Measurements from ENCODE around the gene HLTF. TPM values are rescaled to one million over a fixed set of nuclear protein-coding genes. Genes with fewer than 3 reads are reported as not detected.

HLTF gene
- total RNA-seq, 1 experiment from 2014 or later = 43.6 TPM

- peak; percentile 27 for DNase-seq (ENCODE audit: low read depth)
These were observed 503 bp downstream of the HLTF start for GRCh38 chr3:149085828-149086231.

GRCh38 chr3:149081772-149082171 lies 4.6 kb downstream of the HLTF start:
- DNase-seq (ENCODE audit: low read depth) = no peak

- no peak for DNase-seq (ENCODE audit: low read depth)
These were observed 5.6 kb downstream of the HLTF start for GRCh38 chr3:149080699-149081091.

- DNase-seq (ENCODE audit: low read depth) = peak; percentile 11
These were observed 6.2 kb downstream of the HLTF start for GRCh38 chr3:149080011-149080698.

- DNase-seq (ENCODE audit: low read depth) = no peak
These were observed 8.7 kb downstream of the HLTF start for GRCh38 chr3:149077628-149078027.

GRCh38 chr3:149067883-149068282 lies 18.4 kb downstream of the HLTF start:
- no peak for DNase-seq (ENCODE audit: low read depth)

- no peak for DNase-seq (ENCODE audit: low read depth)
These were observed 24.6 kb downstream of the HLTF start for GRCh38 chr3:149061776-149062175.

GRCh38 chr3:149058602-149059001 lies 27.7 kb downstream of the HLTF start:
- no peak for DNase-seq (ENCODE audit: low read depth)

GRCh38 chr3:149058198-149058597 lies 28.1 kb downstream of the HLTF start:
- no peak for DNase-seq (ENCODE audit: low read depth)

- DNase-seq (ENCODE audit: low read depth) = no peak
These were observed 30.8 kb downstream of the HLTF start for GRCh38 chr3:149055575-149055974.

- DNase-seq (ENCODE audit: low read depth) = no peak
These were observed 41.8 kb downstream of the HLTF start for GRCh38 chr3:149044339-149045083.

- DNase-seq (ENCODE audit: low read depth) = peak; percentile 33
These were observed 43.4 kb downstream of the HLTF start for GRCh38 chr3:149042789-149043386.

GRCh38 chr3:149038322-149038721 lies 48.0 kb downstream of the HLTF start:
- DNase-seq (ENCODE audit: low read depth) = no peak

GRCh38 chr3:149037684-149038083 lies 48.6 kb downstream of the HLTF start:
- no peak for DNase-seq (ENCODE audit: low read depth)

GRCh38 chr3:149031096-149031495 lies 55.2 kb downstream of the HLTF start:
- no peak for DNase-seq (ENCODE audit: low read depth)

- no peak for DNase-seq (ENCODE audit: low read depth)
These were observed 59.6 kb downstream of the HLTF start for GRCh38 chr3:149026718-149027117.

GRCh38 chr3:149023951-149024350 lies 62.4 kb downstream of the HLTF start:
- DNase-seq (ENCODE audit: low read depth) = no peak

GRCh38 chr3:149021830-149022229 lies 64.5 kb downstream of the HLTF start:
- DNase-seq (ENCODE audit: low read depth) = no peak

- DNase-seq (ENCODE audit: low read depth) = peak; percentile 50
These were observed 65.5 kb downstream of the HLTF start for GRCh38 chr3:149020839-149021252.

- no peak for DNase-seq (ENCODE audit: low read depth)
These were observed 66.0 kb downstream of the HLTF start for GRCh38 chr3:149020196-149020838.

GRCh38 chr3:149019580-149019979 lies 66.8 kb downstream of the HLTF start:
- DNase-seq (ENCODE audit: low read depth) = no peak

GRCh38 chr3:149018247-149018646 lies 68.1 kb downstream of the HLTF start:
- DNase-seq (ENCODE audit: low read depth) = no peak

Data from Daoy (cell line).